ENCODE measurements around the gene RPN2. TPM values are rescaled to one million over a fixed set of nuclear protein-coding genes. Genes with fewer than 3 reads are reported as not detected.

The RPN2 gene
- total and polyA plus RNA-seq, 9 of the 15 experiments (the other 6 are each of a cell fraction or from before 2014, with no cell fraction given) = 168 to 548 (median 325) TPM

DNA sequence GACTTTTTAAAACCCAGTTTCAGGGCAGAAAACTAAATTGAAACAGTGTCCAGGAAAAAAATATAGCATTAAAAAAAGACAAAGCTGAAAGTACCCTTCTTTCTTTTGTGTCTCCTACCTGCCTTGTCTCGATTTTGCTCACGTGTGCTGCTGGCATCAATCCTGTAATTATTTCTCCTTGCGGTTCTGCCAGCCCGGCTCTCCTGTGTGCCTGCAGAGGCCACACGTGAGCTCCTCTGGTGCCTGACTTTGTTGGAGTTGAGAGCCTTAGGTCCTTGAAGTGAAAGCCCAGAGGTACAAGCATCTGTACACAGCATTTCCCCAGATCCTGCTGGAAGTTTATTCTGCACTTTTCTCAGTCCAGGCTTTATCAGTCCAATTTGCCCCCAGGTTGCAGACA, 46.0 kb downstream of the RPN2 start:
- 93% methylated on average over 5 of the region's 5 CpGs for WGBS (ENCODE audit: insufficient coverage, low coverage, missing lambda C conversion rate)
- ChIA-PET CTCF (ENCODE audit: low intra/inter-chr PET ratio) (no interaction called here), POLR2A (interaction anchor here (0.9 to 1.3 kb wide), 2 partner anchors 11 to 30 kb away, joined by 3 to 6 read pairs; no protein-coding TSS in a partner anchor)
- in situ Hi-C loops (cut with MboI) (no loop called here), intact Hi-C loops (cut with micrococcal nuclease) (no loop called here)
- ATAC-seq (no peak), DNase-seq (ENCODE audit: extremely low read depth in 1 of 4, low spot score in 3 of 4) (no peak), FAIRE-seq (no peak)
- Histone ChIP-seq H3K79me2 (ENCODE audit: control insufficient read depth, insufficient read depth, low read length) (no peaks in the 10 kb centered on the region), H3K9ac (ENCODE audit: insufficient read depth in 1 of 2, low read depth in 2 of 2, low read length in 2 of 2) (no peak overlapping the region), H3K36me3 (ENCODE audit: control insufficient read depth, insufficient read depth, low read length) (peaks cover 98% of the 10 kb centered on the region), H3K9me3 (replicated peaks; ENCODE audit: control insufficient read depth, insufficient read depth, low read depth, low read length) (no peaks in the 10 kb centered on the region), H4K20me1 (replicated peaks; ENCODE audit: control insufficient read depth, insufficient read depth, low read length) (no peaks in the 10 kb centered on the region; the same call in 1 of the 2 replicates), H3K4me1 (replicated peaks in 1 of 2; ENCODE audit: control insufficient read depth in 2 of 2, insufficient read depth in 2 of 2, low read length in 2 of 2) (no peaks in the 10 kb centered on the region), H3K4me3 (no peak overlapping the region), H3K27ac (ENCODE audit: extremely low read depth, low read depth, low read length) (no peak overlapping the region), H3K4me2 (ENCODE audit: insufficient read depth, low read length) (no peak overlapping the region), H3K27me3 (ENCODE audit: control insufficient read depth in 2 of 2, insufficient read depth in 2 of 2, low read length in 2 of 2) (no peaks in the 10 kb centered on the region), H2AFZ (ENCODE audit: low read depth, low read length) (no peak overlapping the region), H3K9me1 (ENCODE audit: control insufficient read depth, insufficient read depth, low read length) (no peaks in the 10 kb centered on the region)
- no peak for TF ChIP-seq PCBP2 (IDR thresholded peaks at IDR 0.05; ENCODE audit: low read depth, low read length, poor library complexity, severe bottlenecking)
- TF ChIP-seq ARNT (IDR thresholded peaks at IDR 0.05) = no peak
- no peak for TF ChIP-seq TCF7 (IDR thresholded peaks at IDR 0.05; ENCODE audit: borderline replicate concordance)
- TF ChIP-seq KHSRP (IDR thresholded peaks at IDR 0.05) = no peak
- no peak for TF ChIP-seq SRSF7 (optimal IDR thresholded peaks at IDR 0.05; ENCODE audit: low read depth, low read length)
- TF ChIP-seq KLF6 (CRISPR knock-in tag; IDR thresholded peaks at IDR 0.05; ENCODE audit: borderline replicate concordance) = no peak
- TF ChIP-seq PPARD (CRISPR knock-in tag; IDR thresholded peaks at IDR 0.05) = no peak
- TF ChIP-seq HOXB6 (CRISPR knock-in tag; IDR thresholded peaks at IDR 0.05; ENCODE audit: borderline replicate concordance) = no peak
- TF ChIP-seq, protein P1, sequence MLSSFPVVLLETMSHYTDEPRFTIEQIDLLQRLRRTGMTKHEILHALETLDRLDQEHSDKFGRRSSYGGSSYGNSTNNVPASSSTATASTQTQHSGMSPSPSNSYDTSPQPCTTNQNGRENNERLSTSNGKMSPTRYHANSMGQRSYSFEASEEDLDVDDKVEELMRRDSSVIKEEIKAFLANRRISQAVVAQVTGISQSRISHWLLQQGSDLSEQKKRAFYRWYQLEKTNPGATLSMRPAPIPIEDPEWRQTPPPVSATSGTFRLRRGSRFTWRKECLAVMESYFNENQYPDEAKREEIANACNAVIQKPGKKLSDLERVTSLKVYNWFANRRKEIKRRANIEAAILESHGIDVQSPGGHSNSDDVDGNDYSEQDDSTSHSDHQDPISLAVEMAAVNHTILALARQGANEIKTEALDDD (IDR thresholded peaks at IDR 0.05) = no peak
- TF ChIP-seq, protein P2, sequence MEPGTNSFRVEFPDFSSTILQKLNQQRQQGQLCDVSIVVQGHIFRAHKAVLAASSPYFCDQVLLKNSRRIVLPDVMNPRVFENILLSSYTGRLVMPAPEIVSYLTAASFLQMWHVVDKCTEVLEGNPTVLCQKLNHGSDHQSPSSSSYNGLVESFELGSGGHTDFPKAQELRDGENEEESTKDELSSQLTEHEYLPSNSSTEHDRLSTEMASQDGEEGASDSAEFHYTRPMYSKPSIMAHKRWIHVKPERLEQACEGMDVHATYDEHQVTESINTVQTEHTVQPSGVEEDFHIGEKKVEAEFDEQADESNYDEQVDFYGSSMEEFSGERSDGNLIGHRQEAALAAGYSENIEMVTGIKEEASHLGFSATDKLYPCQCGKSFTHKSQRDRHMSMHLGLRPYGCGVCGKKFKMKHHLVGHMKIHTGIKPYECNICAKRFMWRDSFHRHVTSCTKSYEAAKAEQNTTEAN (CRISPR knock-in tag; IDR thresholded peaks at IDR 0.05) = no peak
- TF ChIP-seq, protein P3, sequence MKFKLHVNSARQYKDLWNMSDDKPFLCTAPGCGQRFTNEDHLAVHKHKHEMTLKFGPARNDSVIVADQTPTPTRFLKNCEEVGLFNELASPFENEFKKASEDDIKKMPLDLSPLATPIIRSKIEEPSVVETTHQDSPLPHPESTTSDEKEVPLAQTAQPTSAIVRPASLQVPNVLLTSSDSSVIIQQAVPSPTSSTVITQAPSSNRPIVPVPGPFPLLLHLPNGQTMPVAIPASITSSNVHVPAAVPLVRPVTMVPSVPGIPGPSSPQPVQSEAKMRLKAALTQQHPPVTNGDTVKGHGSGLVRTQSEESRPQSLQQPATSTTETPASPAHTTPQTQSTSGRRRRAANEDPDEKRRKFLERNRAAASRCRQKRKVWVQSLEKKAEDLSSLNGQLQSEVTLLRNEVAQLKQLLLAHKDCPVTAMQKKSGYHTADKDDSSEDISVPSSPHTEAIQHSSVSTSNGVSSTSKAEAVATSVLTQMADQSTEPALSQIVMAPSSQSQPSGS (CRISPR knock-in tag; IDR thresholded peaks at IDR 0.05) = no peak
- TF ChIP-seq LARP7 (IDR thresholded peaks at IDR 0.05) = no peak
- no peak for TF ChIP-seq WHSC1 (IDR thresholded peaks at IDR 0.05; ENCODE audit: low read length)
- TF ChIP-seq, protein P4, sequence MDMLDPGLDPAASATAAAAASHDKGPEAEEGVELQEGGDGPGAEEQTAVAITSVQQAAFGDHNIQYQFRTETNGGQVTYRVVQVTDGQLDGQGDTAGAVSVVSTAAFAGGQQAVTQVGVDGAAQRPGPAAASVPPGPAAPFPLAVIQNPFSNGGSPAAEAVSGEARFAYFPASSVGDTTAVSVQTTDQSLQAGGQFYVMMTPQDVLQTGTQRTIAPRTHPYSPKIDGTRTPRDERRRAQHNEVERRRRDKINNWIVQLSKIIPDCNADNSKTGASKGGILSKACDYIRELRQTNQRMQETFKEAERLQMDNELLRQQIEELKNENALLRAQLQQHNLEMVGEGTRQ (CRISPR knock-in tag; IDR thresholded peaks at IDR 0.05) = no peak
- TF ChIP-seq HDAC6 (IDR thresholded peaks at IDR 0.05; ENCODE audit: low read depth, low read length) = no peak
- TF ChIP-seq ZBTB8A (IDR thresholded peaks at IDR 0.05; ENCODE audit: partially characterized antibody) = no peak
- BruUV-seq (replicated peaks) = no TSS peak
